H9 (cell line): ENCODE results near the gene PRKCD. TPM values are rescaled to one million over a fixed set of nuclear protein-coding genes. Genes with fewer than 3 reads are reported as not detected.

Experiments
- DNase-seq: peaks from one replicate; pipeline ENCODE4 v3.0.0-alpha.2; 2017
- H2AFZ ChIP-seq: one replicate; pipeline ENCODE4 v1.6.1; 2013; ENCODE audit warnings: mild to moderate bottlenecking, low read length, control low read depth, moderate library complexity
- H2AK5ac ChIP-seq: 2 replicates; pipeline ENCODE4 v1.6.1; 2013; ENCODE audit warnings: low read length, control low read depth, mixed read lengths; ENCODE audit not compliant: insufficient read length
- H2BK120ac ChIP-seq: one replicate; pipeline ENCODE4 v1.6.1; 2013; ENCODE audit warnings: low read depth, mild to moderate bottlenecking, low read length, control low read depth, inconsistent platforms; ENCODE audit not compliant: poor library complexity, severe bottlenecking
- H2BK12ac ChIP-seq: 2 replicates; pipeline ENCODE4 v1.6.1; 2013; ENCODE audit warnings: low read length, control low read depth, mixed read lengths, low read depth; ENCODE audit not compliant: insufficient read length
- H2BK15ac ChIP-seq: 2 replicates; pipeline ENCODE4 v1.6.1; 2013; ENCODE audit warnings: low read depth, low read length, control low read depth
- H2BK20ac ChIP-seq: one replicate; pipeline ENCODE4 v1.6.1; 2013; ENCODE audit warnings: low read depth, mild to moderate bottlenecking, low read length, control low read depth, inconsistent platforms; ENCODE audit not compliant: poor library complexity, severe bottlenecking
- H2BK5ac ChIP-seq: 2 replicates; pipeline ENCODE4 v1.6.1; 2013; ENCODE audit warnings: low read length, control low read depth, mixed read lengths; ENCODE audit not compliant: insufficient read length
- H3K14ac ChIP-seq: 2 replicates; pipeline ENCODE4 v1.6.1; 2013; ENCODE audit warnings: low read length, control low read depth; ENCODE audit not compliant: insufficient read depth
- H3K18ac ChIP-seq: 2 replicates; pipeline ENCODE4 v1.6.1; 2013; ENCODE audit warnings: low read depth, mild to moderate bottlenecking, mixed read lengths, low read length, control low read depth; ENCODE audit not compliant: insufficient read length
- H3K23ac ChIP-seq: 2 replicates; pipeline ENCODE4 v1.6.1; 2013; ENCODE audit warnings: low read length, control low read depth, mixed read lengths, low read depth; ENCODE audit not compliant: insufficient read length
- H3K23me2 ChIP-seq: 2 replicates; pipeline ENCODE4 v1.6.1; 2013; ENCODE audit warnings: low read depth, mild to moderate bottlenecking, mixed read lengths, low read length, control low read depth; ENCODE audit not compliant: insufficient read length, poor library complexity, severe bottlenecking
- H3K27ac ChIP-seq: 2 replicates; pipeline ENCODE4 v1.5.1; 2013; ENCODE audit warnings: low read length, control low read depth, mixed read lengths, low read depth; ENCODE audit not compliant: insufficient read length
- H3K27me3 ChIP-seq: 2 replicates; pipeline ENCODE4 v1.6.1; 2013; ENCODE audit warnings: low read length, control low read depth, inconsistent platforms; ENCODE audit not compliant: insufficient read depth
- H3K4ac ChIP-seq: 2 replicates; pipeline ENCODE4 v1.6.1; 2013; ENCODE audit warnings: low read depth, mild to moderate bottlenecking, control low read depth, inconsistent platforms, low read length, moderate library complexity
- H3K4me1 ChIP-seq: 2 replicates; pipeline ENCODE4 v1.6.1; 2013; ENCODE audit warnings: low read length, control low read depth, inconsistent platforms; ENCODE audit not compliant: insufficient read depth
- H3K4me2 ChIP-seq: 2 replicates; pipeline ENCODE4 v1.6.1; 2013; ENCODE audit warnings: low read length, control low read depth, mixed read lengths; ENCODE audit not compliant: insufficient read length, insufficient read depth
- H3K56ac ChIP-seq: 2 replicates; pipeline ENCODE4 v1.6.1; 2013; ENCODE audit warnings: low read depth, mild to moderate bottlenecking, mixed read lengths, low read length, control low read depth; ENCODE audit not compliant: insufficient read length
- H3K79me1 ChIP-seq: 2 replicates; pipeline ENCODE4 v1.6.1; 2013; ENCODE audit warnings: low read depth, mild to moderate bottlenecking, moderate library complexity, low read length, control low read depth, inconsistent platforms; ENCODE audit not compliant: insufficient read depth, poor library complexity, severe bottlenecking
- H3K79me2 ChIP-seq: 2 replicates; pipeline ENCODE4 v1.6.1; 2013; ENCODE audit warnings: low read length, control low read depth, inconsistent platforms; ENCODE audit not compliant: insufficient read depth
- H3K9ac ChIP-seq: 2 replicates; pipeline ENCODE4 v1.6.1; 2013; ENCODE audit warnings: low read length, control low read depth, mixed read lengths; ENCODE audit not compliant: insufficient read length; ENCODE audit errors: extremely low read depth
- H3K9me3 ChIP-seq: one replicate; pipeline ENCODE4 v1.6.1; 2013; ENCODE audit warnings: low read depth, low read length, inconsistent platforms; ENCODE audit not compliant: control insufficient read depth
- H3T11ph ChIP-seq: one replicate; pipeline ENCODE4 v1.6.1; 2013; ENCODE audit warnings: mild to moderate bottlenecking, low read length, control low read depth, inconsistent platforms
- H4K20me1 ChIP-seq: one replicate; pipeline ENCODE4 v1.6.1; 2013; ENCODE audit not compliant: control insufficient read depth, insufficient read length, insufficient read depth
- H4K5ac ChIP-seq: 2 replicates; pipeline ENCODE4 v1.6.1; 2013; ENCODE audit warnings: low read depth, mild to moderate bottlenecking, mixed read lengths, low read length, control low read depth; ENCODE audit not compliant: insufficient read length
- H4K8ac ChIP-seq: replicated peaks from 2 replicates; pipeline ENCODE4 v1.6.1; 2013; ENCODE audit warnings: low read length, control low read depth, mixed read lengths, low read depth; ENCODE audit not compliant: insufficient read length
- H4K91ac ChIP-seq: 2 replicates; pipeline ENCODE4 v1.6.1; 2013; ENCODE audit warnings: low read depth, mild to moderate bottlenecking, moderate library complexity, mixed read lengths, low read length, control low read depth; ENCODE audit not compliant: insufficient read length
- H3K27ac Mint-ChIP-seq, 3 experiments: 2 replicates in 2 of 3; 3 replicates in 1 of 3; pipeline ENCODE4 v1.8.0; 2020 to 2021; ENCODE audit warnings: mixed read lengths in 3 of 3, mild to moderate bottlenecking in 1 of 3, moderate library complexity in 1 of 3
- H3K27me3 Mint-ChIP-seq: 2 replicates; pipeline ENCODE4 v1.8.0; 2021; ENCODE audit warnings: low read depth, mild to moderate bottlenecking, moderate library complexity, mixed read lengths
- H3K36me3 Mint-ChIP-seq, 3 experiments: 2 replicates in 2 of 3; 3 replicates in 1 of 3; pipeline ENCODE4 v1.8.0; 2020 to 2021; ENCODE audit warnings: low read depth in 3 of 3, mixed read lengths in 3 of 3; ENCODE audit not compliant: insufficient read depth in 1 of 3
- H3K4me1 Mint-ChIP-seq, 2 experiments: 2 replicates each; pipeline ENCODE4 v1.8.0; 2020; ENCODE audit warnings: mixed read lengths in 2 of 2
- H3K4me3 Mint-ChIP-seq, 2 experiments: 2 replicates in 1 of 2; 3 replicates in 1 of 2; pipeline ENCODE4 v1.8.0; 2020 to 2021; ENCODE audit warnings: mild to moderate bottlenecking in 2 of 2, mixed read lengths in 2 of 2, moderate library complexity in 1 of 2
- H3K9me3 Mint-ChIP-seq, 2 experiments: 2 replicates in 1 of 2; 3 replicates in 1 of 2; pipeline ENCODE4 v1.8.0; 2020; ENCODE audit warnings: mild to moderate bottlenecking in 2 of 2, mixed read lengths in 2 of 2, moderate library complexity in 1 of 2
- CTCF ChIP-seq: fragments of 200-600 bp; sonication (generic); conservative IDR thresholded peaks from 3 replicates; pipeline ENCODE4 v1.8.0; 2021; ENCODE audit warnings: antibody characterized with exemption, mild to moderate bottlenecking
- WGBS: extraction: QIAGEN DNeasy Blood & Tissue Kit; methylation state at CpG from one replicate; pipeline ENCODE4 v1.1.7; 2013; ENCODE audit warnings: missing lambda C conversion rate, low lambda C conversion rate, mixed read lengths; ENCODE audit not compliant: insufficient read length; ENCODE audit errors: extremely low coverage; 5-methylcytosine and 5-hydroxymethylcytosine counted together
- total RNA-seq: library from RNA; stranded (reverse); gene quantifications from 2 replicates; pipeline ENCODE4 v1.2.1, GENCODE V29; 2021

The PRKCD gene
- total RNA-seq, 1 experiment from 2014 or later, result 23.7 TPM

GRCh38 chr3:53190659-53191058 lies 29.6 kb downstream of the PRKCD start:
- H2AFZ ChIP-seq, result no peak overlapping the region
- H2BK120ac ChIP-seq, result no peak overlapping the region
- DNase-seq, result no peak
- H3T11ph ChIP-seq, result no peak overlapping the region
- TF ChIP-seq CTCF, result no peak
- no peak overlapping the region for H3K4ac ChIP-seq
- no peak overlapping the region for H4K8ac ChIP-seq
- no peak overlapping the region for H2BK15ac ChIP-seq
- H3K79me2 ChIP-seq, result no peaks in the 10 kb centered on the region
- H2AK5ac ChIP-seq, result no peak overlapping the region
- no peaks in the 10 kb centered on the region for H3K79me1 ChIP-seq
- H2BK20ac ChIP-seq, result no peak overlapping the region
- no peaks in the 10 kb centered on the region for H3K27me3 ChIP-seq
- Mint-ChIP-seq H3K4me1 (peaks cover 9 to 22% of the 10 kb centered on the region in 2 experiments), H3K4me3 (no peak overlapping the region), H3K27ac (no peak overlapping the region), H3K9me3 (no peaks in the 10 kb centered on the region), H3K27me3 (peaks cover 4% of the 10 kb centered on the region), H3K36me3 (peaks cover 2 to 24% (median 18%) of the 10 kb centered on the region in 3 experiments; a peak in 6 of 7 replicates)
- no peak overlapping the region for H4K91ac ChIP-seq
- no peak overlapping the region for H3K23ac ChIP-seq
- no peaks in the 10 kb centered on the region; the same call in 1 of the 2 replicates for H3K4me1 ChIP-seq
- no peak overlapping the region for H2BK5ac ChIP-seq
- H4K20me1 ChIP-seq, result no peaks in the 10 kb centered on the region
- H3K9ac ChIP-seq, result no peak overlapping the region
- H3K56ac ChIP-seq, result no peak overlapping the region
- no peaks in the 10 kb centered on the region for H3K9me3 ChIP-seq
- H3K4me2 ChIP-seq, result no peak overlapping the region
- no CpG with 5 or more reads among the region's 3 CpGs for WGBS
- no peak overlapping the region for H4K5ac ChIP-seq
- H3K27ac ChIP-seq, result no peak overlapping the region
- no peak overlapping the region for H3K18ac ChIP-seq
- H3K14ac ChIP-seq, result no peak overlapping the region
- no peaks in the 10 kb centered on the region for H3K23me2 ChIP-seq
- no peak overlapping the region for H2BK12ac ChIP-seq
